ENCODE measurements around the gene GAST.

GAST gene

DNA sequence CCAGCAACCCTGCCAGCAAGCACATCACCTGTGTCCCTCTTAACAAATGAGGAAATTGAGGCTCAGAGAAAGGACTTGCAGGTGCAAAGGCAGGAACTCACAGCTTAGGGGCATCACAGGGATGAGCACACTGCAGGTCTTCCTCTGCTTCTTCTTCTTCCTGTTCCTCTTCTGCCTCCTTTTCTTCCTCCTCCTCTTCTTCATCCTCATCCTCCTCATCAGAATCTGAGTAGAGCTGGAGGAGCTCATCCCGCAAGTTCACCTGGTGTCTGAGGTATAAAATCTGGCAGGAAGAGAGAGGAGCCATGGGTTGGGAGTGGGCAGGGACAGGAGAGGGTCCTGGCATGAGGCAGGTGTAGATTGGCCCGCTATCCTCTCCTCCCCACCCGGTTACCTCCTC, 19.7 kb downstream of the GAST start:
- no peak for DNase-seq (ENCODE audit: extremely low read depth, low read depth)
- TF ChIP-seq, protein P1, sequence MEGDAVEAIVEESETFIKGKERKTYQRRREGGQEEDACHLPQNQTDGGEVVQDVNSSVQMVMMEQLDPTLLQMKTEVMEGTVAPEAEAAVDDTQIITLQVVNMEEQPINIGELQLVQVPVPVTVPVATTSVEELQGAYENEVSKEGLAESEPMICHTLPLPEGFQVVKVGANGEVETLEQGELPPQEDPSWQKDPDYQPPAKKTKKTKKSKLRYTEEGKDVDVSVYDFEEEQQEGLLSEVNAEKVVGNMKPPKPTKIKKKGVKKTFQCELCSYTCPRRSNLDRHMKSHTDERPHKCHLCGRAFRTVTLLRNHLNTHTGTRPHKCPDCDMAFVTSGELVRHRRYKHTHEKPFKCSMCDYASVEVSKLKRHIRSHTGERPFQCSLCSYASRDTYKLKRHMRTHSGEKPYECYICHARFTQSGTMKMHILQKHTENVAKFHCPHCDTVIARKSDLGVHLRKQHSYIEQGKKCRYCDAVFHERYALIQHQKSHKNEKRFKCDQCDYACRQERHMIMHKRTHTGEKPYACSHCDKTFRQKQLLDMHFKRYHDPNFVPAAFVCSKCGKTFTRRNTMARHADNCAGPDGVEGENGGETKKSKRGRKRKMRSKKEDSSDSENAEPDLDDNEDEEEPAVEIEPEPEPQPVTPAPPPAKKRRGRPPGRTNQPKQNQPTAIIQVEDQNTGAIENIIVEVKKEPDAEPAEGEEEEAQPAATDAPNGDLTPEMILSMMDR (IDR thresholded peaks at IDR 0.05; ENCODE audit: low read depth, low read length, missing control alignments): no peak
- no peak overlapping the region for H3K4me3 ChIP-seq (replicated peaks; ENCODE audit: low read depth, low read length)

DNA sequence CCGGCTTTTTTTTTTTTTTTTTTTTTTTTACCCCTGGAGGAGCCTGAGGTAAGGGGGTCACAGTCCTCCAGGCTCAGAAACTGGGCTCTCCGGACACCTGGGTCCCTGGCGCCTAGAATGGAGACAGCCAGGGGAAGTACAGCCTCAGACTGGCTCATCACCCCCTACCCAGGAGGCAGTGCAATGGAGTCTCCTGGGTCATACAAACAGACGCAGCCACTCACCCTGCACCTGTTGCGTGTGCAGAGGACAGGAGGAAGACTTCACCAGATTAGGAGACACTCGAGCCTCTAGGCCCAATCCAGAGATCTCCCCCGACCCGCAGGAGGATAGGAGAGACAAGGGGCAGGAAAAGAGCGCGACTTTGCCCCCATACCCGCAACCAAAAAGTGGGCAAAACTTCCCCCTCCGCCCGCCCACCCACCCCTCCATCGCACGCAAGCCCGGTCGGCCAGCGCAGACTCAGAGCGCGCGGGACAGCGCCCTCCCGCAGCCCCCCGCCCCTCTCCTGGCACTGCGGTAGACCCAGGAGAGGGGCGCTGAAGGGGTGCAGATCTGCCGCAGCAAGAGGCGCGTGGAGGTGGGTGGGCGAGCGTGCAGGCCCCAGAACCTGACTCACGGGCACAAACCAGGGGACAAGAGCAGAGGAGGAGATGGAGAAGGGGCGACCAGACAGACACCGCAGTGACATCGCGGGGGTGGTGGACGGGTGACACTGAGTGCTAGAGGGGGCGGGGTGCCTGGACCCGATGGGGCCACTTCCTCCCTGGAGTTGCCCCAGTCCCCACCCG, 21.4 kb downstream of the GAST start:
- DNase-seq (ENCODE audit: extremely low read depth, low read depth): no peak
- TF ChIP-seq, protein P1 (IDR thresholded peaks at IDR 0.05; ENCODE audit: low read depth, low read length, missing control alignments): no peak
- peak overlapping the region; percentile 34 for H3K4me3 ChIP-seq (replicated peaks; ENCODE audit: low read depth, low read length)

DNA sequence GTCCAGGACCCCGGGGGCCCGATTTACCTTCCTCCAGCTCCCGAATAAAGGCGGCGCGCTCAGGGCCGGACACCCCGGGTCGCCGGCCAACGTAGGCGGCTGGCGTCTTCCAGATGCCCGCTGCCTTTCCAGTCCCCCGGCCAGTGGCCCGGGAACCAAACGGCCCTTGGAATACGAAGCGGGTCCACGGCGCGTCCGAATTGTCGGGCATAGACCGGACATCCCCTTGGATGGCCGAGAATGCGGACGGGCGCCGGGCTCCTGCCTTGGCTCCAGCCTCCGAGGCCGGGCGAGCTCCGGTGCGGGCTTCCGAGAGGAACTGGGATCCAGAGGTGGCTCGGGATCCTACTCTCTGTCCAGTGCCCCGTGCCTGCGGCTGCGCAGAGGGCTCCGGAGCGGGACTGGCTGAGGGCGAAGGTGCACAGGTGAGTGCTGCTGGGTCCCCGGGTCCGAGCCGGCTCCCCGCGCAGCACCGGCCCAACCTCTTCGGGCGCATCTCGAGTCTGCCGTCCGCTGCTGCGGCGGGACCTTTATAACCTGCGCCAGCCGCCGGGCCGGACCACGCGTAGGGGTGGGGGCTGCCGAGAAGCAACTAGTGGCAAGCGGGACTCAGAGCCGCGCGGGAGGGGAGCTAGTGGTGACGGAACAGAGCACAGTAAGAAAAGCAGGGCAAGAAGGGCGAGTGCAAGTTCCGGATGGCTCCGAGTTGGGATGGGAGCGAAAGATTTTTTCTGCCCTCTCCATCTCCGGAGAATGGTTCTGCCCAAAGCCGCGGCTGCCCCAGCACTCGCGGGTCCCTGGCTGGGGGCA, 22.2 kb downstream of the GAST start, which contains the start of gene HAP1:
Gene HAP1, minus strand, starts transcription at position 505 of the 810 bp plus-strand sequence. Its CDS starts 9 bp downstream, at position 496.
- DNase-seq (ENCODE audit: extremely low read depth, low read depth): no peak
- TF ChIP-seq, protein P1 (IDR thresholded peaks at IDR 0.05; ENCODE audit: low read depth, low read length, missing control alignments): no peak
- H3K4me3 ChIP-seq (replicated peaks; ENCODE audit: low read depth, low read length): peak within 1 kb of the TSS; percentile 34

DNA sequence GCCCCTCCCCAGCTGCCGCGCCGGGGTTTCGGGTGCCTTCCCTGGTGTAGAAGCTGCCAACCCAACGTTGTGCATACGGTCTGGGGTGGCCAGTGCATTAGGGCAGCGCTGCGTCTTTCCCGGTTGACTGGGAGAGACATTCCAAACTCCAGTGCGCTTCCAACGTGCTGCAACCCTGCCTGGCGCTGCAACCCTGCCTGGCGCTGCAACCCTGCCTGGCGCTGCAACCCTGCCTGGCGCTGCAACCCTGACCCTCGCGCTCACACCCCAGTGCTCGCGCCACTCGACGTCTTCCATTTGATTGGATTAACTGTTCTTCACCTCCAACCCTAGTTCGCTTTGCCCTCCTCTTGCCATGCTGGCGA, 22.8 kb downstream of the GAST start:
- H3K4me3 ChIP-seq (replicated peaks; ENCODE audit: low read depth, low read length): peak overlapping the region; percentile 34
- TF ChIP-seq, protein P1 (IDR thresholded peaks at IDR 0.05; ENCODE audit: low read depth, low read length, missing control alignments): no peak

DNA sequence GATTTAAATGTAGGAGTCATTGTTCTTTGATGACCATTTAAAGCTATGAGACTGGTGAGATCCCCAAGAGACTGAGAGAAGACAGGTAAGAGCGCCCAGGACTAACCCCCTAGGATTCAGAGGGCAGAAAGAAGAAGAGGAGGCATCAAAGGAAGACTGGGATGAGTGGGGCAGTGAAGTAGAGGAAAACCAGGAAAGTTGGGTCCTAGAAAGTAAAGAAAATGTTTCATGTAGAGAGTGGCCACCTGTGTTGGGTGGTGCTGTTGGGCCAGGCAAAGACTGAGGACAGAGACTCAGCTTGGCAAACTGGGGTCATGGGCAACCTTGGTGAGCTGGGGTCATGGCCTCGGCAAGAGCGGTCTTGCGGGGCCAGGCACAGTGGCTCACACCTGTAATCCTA, 23.6 kb downstream of the GAST start:
- TF ChIP-seq, protein P1 (IDR thresholded peaks at IDR 0.05; ENCODE audit: low read depth, low read length, missing control alignments): no peak
- no peak for DNase-seq (ENCODE audit: extremely low read depth, low read depth)
- H3K4me3 ChIP-seq (replicated peaks; ENCODE audit: low read depth, low read length): no peak overlapping the region

More for the DNA sequence above, 22.8 kb downstream of the GAST start:
- no peak for DNase-seq (ENCODE audit: extremely low read depth, low read depth)

DNA sequence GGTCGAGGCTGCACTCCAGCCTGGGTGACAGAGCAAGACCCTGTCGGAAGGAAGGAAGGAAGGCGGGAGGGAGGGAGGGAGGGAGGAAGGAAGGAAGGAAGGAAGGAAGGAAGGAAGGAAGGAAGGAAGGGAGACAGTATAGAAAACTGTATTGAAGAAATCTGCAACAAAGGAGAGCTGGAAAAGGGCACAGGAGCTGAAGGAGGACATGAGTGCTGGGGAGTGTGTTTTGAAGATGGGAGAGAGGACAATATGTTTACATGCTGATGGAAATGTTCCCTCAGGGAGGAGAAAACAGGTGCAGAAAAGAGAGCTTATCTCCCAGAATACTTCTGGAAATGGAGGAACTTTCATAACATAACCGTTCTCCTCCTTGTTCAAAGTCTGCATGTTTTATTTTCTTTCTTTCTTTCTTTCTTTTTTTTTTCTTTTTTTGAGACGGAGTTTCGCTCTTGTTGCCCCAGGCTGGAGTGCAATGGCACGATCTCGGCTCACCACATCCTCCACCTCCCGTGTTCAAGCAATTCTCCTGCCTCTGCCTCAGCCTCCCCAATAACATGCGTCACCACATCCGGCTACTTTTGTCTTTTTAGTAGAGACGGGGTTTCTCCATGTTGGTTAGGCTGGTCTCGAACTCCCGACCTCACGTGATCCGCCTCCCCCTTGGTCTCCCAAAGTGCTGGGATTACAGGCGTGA, 25.0 kb downstream of the GAST start:
- TF ChIP-seq, protein P1 (IDR thresholded peaks at IDR 0.05; ENCODE audit: low read depth, low read length, missing control alignments): no peak
- H3K4me3 ChIP-seq (replicated peaks; ENCODE audit: low read depth, low read length): no peak overlapping the region
- no peak for DNase-seq (ENCODE audit: extremely low read depth, low read depth)
